A549 (cell line): Measurements from ENCODE around the gene LAMP1.

Experiments
- JUN ChIP-seq, 2 experiments: fragments of >200 bp; sonication (Bioruptor Twin); formaldehyde crosslinking; IDR thresholded peaks; 2 replicates in 1 of 2; 3 replicates in 1 of 2; pipeline ENCODE4 v1.6.1; 2016 to 2017
- POLR2AphosphoS2 ChIP-seq: conservative IDR thresholded peaks from 2 replicates; pipeline ENCODE4 v1.6.1; 2012; ENCODE audit warnings: low read length, improper control_type of control experiment, inconsistent platforms
- RAD21 ChIP-seq, 2 experiments: fragments of >200 bp in 1 of 2; sonication (Bioruptor Twin) in 1 of 2; formaldehyde crosslinking in 1 of 2; IDR thresholded peaks in 1 of 2; conservative IDR thresholded peaks in 1 of 2; 2 replicates in 1 of 2; 3 replicates in 1 of 2; pipeline ENCODE4 v1.6.1; 2012 to 2018; ENCODE audit warnings: inconsistent platforms in 1 of 2

DNA sequence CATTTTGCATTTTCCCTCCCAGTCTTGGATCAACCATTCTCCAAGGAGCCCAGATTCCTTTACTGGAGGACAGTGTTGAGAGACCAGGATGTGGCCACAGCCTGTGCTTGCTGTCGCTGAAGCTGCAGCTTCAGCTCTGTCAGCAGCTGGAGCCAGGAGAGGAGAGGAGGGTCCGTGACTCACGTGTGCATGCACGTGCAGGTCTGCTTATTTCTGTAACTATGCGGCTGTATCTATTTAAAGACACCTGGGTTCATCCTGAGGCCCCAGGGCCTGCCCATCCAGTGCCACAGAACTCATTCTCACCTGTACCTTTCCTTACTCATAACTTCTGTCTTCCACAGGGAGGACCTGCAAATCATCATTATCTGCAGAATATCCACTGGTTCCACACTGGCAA lies 8.2 kb upstream of the LAMP1 start:
- no peak for TF ChIP-seq POLR2AphosphoS2
- no peak for TF ChIP-seq RAD21 (conservative IDR thresholded peaks at IDR 0.05 in 1 of 2, IDR thresholded peaks at IDR 0.05 in 1 of 2)
- TF ChIP-seq JUN (IDR thresholded peaks at IDR 0.05) = no peak
